GM21360 (cell line): Measurements from ENCODE around the gene NRAP.

Experiments used
- ATAC-seq: cut with Tn5 transposase; IDR thresholded peaks from one replicate; pipeline ENCODE4 v1.9.1; 2021; ENCODE audit warnings: mild to moderate bottlenecking, moderate library complexity; ENCODE audit not compliant: unreplicated experiment

Gene NRAP

GRCh38 chr10:113663908-113664307, at the start of gene NRAP:
Gene NRAP, minus strand, starts transcription at chr10:113664041. Its CDS starts 159 bp downstream, at chr10:113663882.
- no peak for ATAC-seq

- no peak for ATAC-seq
Measured at GRCh38 chr10:113713640-113713982, 49.8 kb upstream of the NRAP start.

- ATAC-seq = no peak
Measured at GRCh38 chr10:113712755-113713639, 49.2 kb upstream of the NRAP start.

- ATAC-seq = no peak
Measured at GRCh38 chr10:113712024-113712423, 48.2 kb upstream of the NRAP start.

- no peak for ATAC-seq
Measured at GRCh38 chr10:113711142-113711541, 47.3 kb upstream of the NRAP start.

- no peak for ATAC-seq
Measured at GRCh38 chr10:113709221-113709838, 45.5 kb upstream of the NRAP start.

GRCh38 chr10:113708640-113709039, 44.8 kb upstream of the NRAP start:
- no peak for ATAC-seq

- no peak for ATAC-seq
Measured at GRCh38 chr10:113706623-113707022, 42.8 kb upstream of the NRAP start.

- no peak for ATAC-seq
Measured at GRCh38 chr10:113705344-113705652, 41.5 kb upstream of the NRAP start.

GRCh38 chr10:113704637-113705343, 40.9 kb upstream of the NRAP start:
- no peak for ATAC-seq

GRCh38 chr10:113697595-113697994, 33.8 kb upstream of the NRAP start:
- ATAC-seq = no peak

- ATAC-seq = no peak
Measured at GRCh38 chr10:113695691-113696090, 31.9 kb upstream of the NRAP start.

GRCh38 chr10:113693348-113693747, 29.5 kb upstream of the NRAP start:
- ATAC-seq = no peak

GRCh38 chr10:113692271-113692670, 28.4 kb upstream of the NRAP start:
- ATAC-seq = no peak

- no peak for ATAC-seq
Measured at GRCh38 chr10:113691381-113691780, 27.5 kb upstream of the NRAP start.

- ATAC-seq = no peak
Measured at GRCh38 chr10:113690749-113691148, 26.9 kb upstream of the NRAP start.

- no peak for ATAC-seq
Measured at GRCh38 chr10:113689574-113689973, 25.7 kb upstream of the NRAP start.

GRCh38 chr10:113689057-113689456, 25.2 kb upstream of the NRAP start:
- ATAC-seq = no peak

GRCh38 chr10:113687037-113687436, 23.2 kb upstream of the NRAP start:
- no peak for ATAC-seq

GRCh38 chr10:113686028-113686427, 22.2 kb upstream of the NRAP start:
- ATAC-seq = no peak

- no peak for ATAC-seq
Measured at GRCh38 chr10:113683300-113683699, 19.5 kb upstream of the NRAP start.
